Mammary epithelial cell (primary cell): ENCODE data around the gene GNAL.

ENCODE experiments used
- CTCF ChIP-seq, 2 donors: IDR thresholded peaks in 1 of 2; conservative IDR thresholded peaks in 1 of 2; 2 replicates each; pipeline ENCODE4 v1.5.1; 2011 to 2012; ENCODE audit warnings: inconsistent platforms in 2 of 2, low read length in 2 of 2, mild to moderate bottlenecking in 2 of 2, control low read depth in 1 of 2, low read depth in 1 of 2; ENCODE audit not compliant: insufficient read depth in 1 of 2; ENCODE audit errors: extremely low read depth in 1 of 2
- EZH2 ChIP-seq: IDR thresholded peaks from 2 replicates; pipeline ENCODE4 v1.6.1; 2012; ENCODE audit warnings: low read length, inconsistent platforms, borderline replicate concordance

GRCh38 chr18:11785444-11786055 is 96.5 kb downstream of the GNAL start:
- TF ChIP-seq CTCF (conservative IDR thresholded peaks at IDR 0.05 in 1 of 2, IDR thresholded peaks at IDR 0.05 in 1 of 2; ENCODE audit: extremely low read depth in 1 of 2, insufficient read depth in 1 of 2, low read depth in 1 of 2, low read length in 2 of 2) (no peak), EZH2 (no peak)
